ENCODE results near the gene PTPRU.

- no peak for TF ChIP-seq CTCF (conservative IDR thresholded peaks at IDR 0.05)
- no peak for TF ChIP-seq EZH2 (IDR thresholded peaks at IDR 0.05; ENCODE audit: low read depth)
Observed at GRCh38 chr1:29186707-29187106, 49.6 kb upstream of the PTPRU start.

All from PC-9 (cell line).